ENCODE results near the gene RAPGEF4. TPM values are rescaled to one million over a fixed set of nuclear protein-coding genes. Genes with fewer than 3 reads are reported as not detected.

The RAPGEF4 gene
- total RNA-seq, 1 experiment from 2014 or later, result 1.4 TPM

DNA sequence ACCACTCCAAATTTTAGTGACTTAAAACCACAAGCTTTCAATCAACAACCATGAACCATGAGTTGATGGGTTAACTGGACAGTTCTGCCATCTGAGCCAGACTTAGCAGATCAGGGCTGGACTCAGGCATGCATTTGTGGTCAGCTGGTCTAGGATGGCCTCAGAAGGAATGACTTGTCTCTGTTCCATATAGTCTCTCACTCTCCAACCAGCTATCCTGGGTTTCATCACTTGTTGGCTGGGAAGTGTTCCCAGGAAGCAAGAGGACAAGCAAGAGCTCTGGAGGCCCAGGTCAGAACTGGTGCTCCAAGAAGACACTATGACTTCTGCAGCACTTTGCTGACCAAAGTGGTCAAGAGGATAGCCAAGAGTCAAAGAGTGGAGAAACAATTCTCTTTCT lies 322.5 kb downstream of the RAPGEF4 start:
- Histone ChIP-seq H3K4me1 (ENCODE audit: insufficient read depth, low read length) (no peaks in the 10 kb centered on the region), H3K4me2 (ENCODE audit: insufficient read depth, insufficient read length, low read length) (no peak overlapping the region), H2BK5ac (ENCODE audit: insufficient read length, low read length) (no peak overlapping the region), H3K27me3 (ENCODE audit: insufficient read depth, low read length) (no peaks in the 10 kb centered on the region), H3K27ac (ENCODE audit: insufficient read length, low read depth, low read length) (no peak overlapping the region), H2BK20ac (ENCODE audit: low read depth, low read length, poor library complexity, severe bottlenecking) (no peak overlapping the region), H3K56ac (ENCODE audit: insufficient read length, low read depth, low read length) (no peak overlapping the region), H3K9ac (ENCODE audit: extremely low read depth, insufficient read length, low read length) (no peak overlapping the region), H3K79me1 (ENCODE audit: insufficient read depth, low read depth, low read length, poor library complexity, severe bottlenecking) (no peaks in the 10 kb centered on the region), H2BK15ac (ENCODE audit: low read depth, low read length) (no peak overlapping the region), H3K23ac (ENCODE audit: insufficient read length, low read depth, low read length) (no peak overlapping the region), H2AFZ (ENCODE audit: low read length) (no peak overlapping the region), H2BK12ac (ENCODE audit: insufficient read length, low read depth, low read length) (no peak overlapping the region), H3K18ac (ENCODE audit: insufficient read length, low read depth, low read length) (no peak overlapping the region), H3K79me2 (ENCODE audit: insufficient read depth, low read length) (no peaks in the 10 kb centered on the region), H4K20me1 (ENCODE audit: control insufficient read depth, insufficient read depth, insufficient read length) (no peaks in the 10 kb centered on the region), H3K14ac (ENCODE audit: insufficient read depth, low read length) (no peak overlapping the region), H4K91ac (ENCODE audit: insufficient read length, low read depth, low read length) (no peak overlapping the region), H4K5ac (ENCODE audit: insufficient read length, low read depth, low read length) (no peak overlapping the region), H3K4ac (ENCODE audit: low read depth, low read length) (no peak overlapping the region), H2AK5ac (ENCODE audit: insufficient read length, low read length) (no peak overlapping the region), H3K23me2 (ENCODE audit: insufficient read length, low read depth, low read length, poor library complexity, severe bottlenecking) (no peaks in the 10 kb centered on the region), H4K8ac (replicated peaks; ENCODE audit: insufficient read length, low read depth, low read length) (no peak overlapping the region), H3K9me3 (ENCODE audit: control insufficient read depth, low read depth, low read length) (no peaks in the 10 kb centered on the region), H2BK120ac (ENCODE audit: low read depth, low read length, poor library complexity, severe bottlenecking) (no peak overlapping the region), H3T11ph (ENCODE audit: low read length) (no peak overlapping the region)
- H3K27ac Mint-ChIP-seq, result no peak overlapping the region
- no peak for DNase-seq
- H3K4me1 Mint-ChIP-seq, result peaks cover 7 to 8% of the 10 kb centered on the region in 2 experiments
- TF ChIP-seq, protein P1, sequence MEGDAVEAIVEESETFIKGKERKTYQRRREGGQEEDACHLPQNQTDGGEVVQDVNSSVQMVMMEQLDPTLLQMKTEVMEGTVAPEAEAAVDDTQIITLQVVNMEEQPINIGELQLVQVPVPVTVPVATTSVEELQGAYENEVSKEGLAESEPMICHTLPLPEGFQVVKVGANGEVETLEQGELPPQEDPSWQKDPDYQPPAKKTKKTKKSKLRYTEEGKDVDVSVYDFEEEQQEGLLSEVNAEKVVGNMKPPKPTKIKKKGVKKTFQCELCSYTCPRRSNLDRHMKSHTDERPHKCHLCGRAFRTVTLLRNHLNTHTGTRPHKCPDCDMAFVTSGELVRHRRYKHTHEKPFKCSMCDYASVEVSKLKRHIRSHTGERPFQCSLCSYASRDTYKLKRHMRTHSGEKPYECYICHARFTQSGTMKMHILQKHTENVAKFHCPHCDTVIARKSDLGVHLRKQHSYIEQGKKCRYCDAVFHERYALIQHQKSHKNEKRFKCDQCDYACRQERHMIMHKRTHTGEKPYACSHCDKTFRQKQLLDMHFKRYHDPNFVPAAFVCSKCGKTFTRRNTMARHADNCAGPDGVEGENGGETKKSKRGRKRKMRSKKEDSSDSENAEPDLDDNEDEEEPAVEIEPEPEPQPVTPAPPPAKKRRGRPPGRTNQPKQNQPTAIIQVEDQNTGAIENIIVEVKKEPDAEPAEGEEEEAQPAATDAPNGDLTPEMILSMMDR (conservative IDR thresholded peaks at IDR 0.05), result no peak
- peaks cover 0 to 4% (median 0%) of the 10 kb centered on the region in 3 experiments; a peak in 1 of 7 replicates for H3K36me3 Mint-ChIP-seq (ENCODE audit: insufficient read depth in 1 of 3, low read depth in 3 of 3)
- H3K27me3 Mint-ChIP-seq (ENCODE audit: low read depth), result peaks cover 9% of the 10 kb centered on the region; the same call in 1 of the 2 replicates
- H3K4me3 Mint-ChIP-seq, result no peak overlapping the region
- peaks cover 4 to 6% of the 10 kb centered on the region in 2 experiments for H3K9me3 Mint-ChIP-seq
